K562 (cell line): ENCODE measurements around the gene HSD11B2. TPM values are rescaled to one million over a fixed set of nuclear protein-coding genes. Genes with fewer than 3 reads are reported as not detected.

Experiments
- CGGBP1 ChIP-seq: fragments of 250-450 bp; sonication (Bioruptor Pico); IDR thresholded peaks from 2 replicates; pipeline ENCODE4 v1.9.0; 2021; ENCODE audit warnings: mild to moderate bottlenecking
- CHD7 ChIP-seq: fragments of 200-600 bp; sonication (generic); IDR thresholded peaks from one replicate; pipeline ENCODE4 v1.6.1; 2012; ENCODE audit warnings: mild to moderate bottlenecking, low read depth, low read length, inconsistent platforms
- EHMT2 ChIP-seq: fragments of 450-650 bp; IDR thresholded peaks from 2 replicates; pipeline ENCODE4 v1.6.1; 2018; ENCODE audit warnings: antibody characterized with exemption
- MNT ChIP-seq, 2 experiments: fragments of 450-650 bp; conservative IDR thresholded peaks; 2 replicates each; pipeline ENCODE4 v1.6.1; 2017; ENCODE audit warnings: mild to moderate bottlenecking in 2 of 2, moderate library complexity in 2 of 2
- MYC ChIP-seq, 2 experiments: fragments of 250-450 bp in 1 of 2; sonication (Bioruptor Pico) in 1 of 2; IDR thresholded peaks; 2 replicates each; pipeline versions ENCODE4 v1.5.1 to v1.6.1; 2012 to 2021; ENCODE audit warnings: low read depth in 2 of 2, borderline replicate concordance in 1 of 2, improper control_type of control experiment in 1 of 2, low read length in 1 of 2, mild to moderate bottlenecking in 1 of 2, moderate library complexity in 1 of 2
- TCF15 ChIP-seq: fragments of 250-450 bp; sonication (Bioruptor Pico); IDR thresholded peaks from 2 replicates; pipeline ENCODE4 v1.8.0; 2022; ENCODE audit warnings: moderate library complexity, mild to moderate bottlenecking, inconsistent platforms
- ZBTB1 ChIP-seq: sonication (generic); formaldehyde crosslinking; IDR thresholded peaks from 2 replicates; pipeline ENCODE4 v1.8.1; 2023; ENCODE audit warnings: missing genetic modification reagents, low read depth, mild to moderate bottlenecking, borderline replicate concordance
- ZBTB33 ChIP-seq: sonication (generic); formaldehyde crosslinking; IDR thresholded peaks from 2 replicates; pipeline ENCODE4 v1.8.1; 2023; ENCODE audit warnings: mild to moderate bottlenecking, missing genetic modification reagents
- ZFX ChIP-seq: sonication (generic); formaldehyde crosslinking; IDR thresholded peaks from 2 replicates; pipeline ENCODE4 v1.8.0; 2022; ENCODE audit warnings: mild to moderate bottlenecking, missing genetic modification reagents, moderate library complexity
- polyA plus RNA-seq, 8 experiments: library from polyadenylated mRNA; depleted of rRNA in 4 of 8; stranded (reverse) in 5 of 8; unstranded in 3 of 8; fragments of >200 nt; fragmentation: Nextera tagmentation in 2 of 8; fragmentation: Illumina TruSeq in 1 of 8; extraction: Ambion mirVana in 2 of 8; extraction: Trizol in 1 of 8; gene quantifications; 2 replicates each; pipeline versions ENCODE4 v1.2.1 to v1.2.3, GENCODE V29; 2011 to 2014; ENCODE audit warnings: inconsistent platforms in 1 of 8, missing spikeins in 1 of 8
- total RNA-seq, 7 experiments: library from RNA; depleted of rRNA in 6 of 7; stranded (reverse); fragments of >200 nt in 6 of 7; fragmentation: Illumina TruSeq in 2 of 7; extraction: Trizol in 2 of 7; gene quantifications; 2 replicates each; pipeline versions ENCODE4 v1.2.1 to v1.2.3, GENCODE V29; 2011 to 2021; ENCODE audit warnings: low replicate concordance in 1 of 7

Gene HSD11B2
- total and polyA plus RNA-seq, 9 of the 15 experiments (the other 6 are each of a cell fraction or from before 2014, with no cell fraction given) = 0.08 to 2.0 (median 0.79) TPM

GRCh38 chr16:67430504-67430976 lies 381 bp upstream of the HSD11B2 start (continued):
- TF ChIP-seq CHD7 (no peak), MYC (IDR thresholded peaks at IDR 0.05; ENCODE audit: low read depth, low read length) (peak; percentile 51; the same call in 1 of the 2 replicates), MYC (CRISPR knock-in tag; IDR thresholded peaks at IDR 0.05; ENCODE audit: borderline replicate concordance, low read depth) (no peak), MNT (conservative IDR thresholded peaks at IDR 0.05) (peak in 1 of 2 experiments; percentile 69; a peak in 2 of 4 replicates), ZBTB33 (CRISPR knock-in tag) (peak; percentile 91), ZFX (CRISPR knock-in tag) (0 out of 2 replicates have a peak, but pooled peaks have one; percentile 7), TCF15 (CRISPR knock-in tag) (no peak), EHMT2 (no peak), ZBTB1 (CRISPR knock-in tag) (0 out of 2 replicates have a peak, but pooled peaks have one; percentile 24), CGGBP1 (no peak)
